Neural cell (in vitro differentiated cells): ENCODE results near the gene CHRM3. TPM values are rescaled to one million over a fixed set of nuclear protein-coding genes. Genes with fewer than 3 reads are reported as not detected.

Experiments
- H2AFZ ChIP-seq: fragments of 200-600, 300-800 bp; sonication (generic), shearing (Covaris generic); 2 replicates; pipeline ENCODE4 v1.6.0; 2014; ENCODE audit warnings: low read depth, mild to moderate bottlenecking, antibody characterized with exemption, low read length, moderate library complexity
- H3F3A ChIP-seq: fragments of 200-600 bp; shearing (Covaris generic); 2 replicates; pipeline ENCODE4 v1.6.1; 2016; ENCODE audit warnings: mild to moderate bottlenecking, moderate library complexity, mixed read lengths, antibody characterized with exemption, low read length; ENCODE audit not compliant: insufficient read depth, poor library complexity, severe bottlenecking
- H3K27ac ChIP-seq: fragments of 200-600, 300-800 bp; sonication (generic), shearing (Covaris generic); 2 replicates; pipeline ENCODE4 v1.5.1; 2014; ENCODE audit warnings: mild to moderate bottlenecking, low read length, moderate library complexity
- H3K27me3 ChIP-seq: fragments of 300-800, 200-600 bp; sonication (generic), shearing (Covaris generic); 2 replicates; pipeline ENCODE4 v1.6.0; 2014; ENCODE audit warnings: mild to moderate bottlenecking, low read depth, low read length, moderate library complexity; ENCODE audit not compliant: insufficient read depth
- H3K36me3 ChIP-seq: fragments of 300-800, 200-600 bp; sonication (generic), shearing (Covaris generic); 2 replicates; pipeline ENCODE4 v1.5.1; 2014; ENCODE audit warnings: mild to moderate bottlenecking, antibody characterized with exemption, low read length, moderate library complexity; ENCODE audit not compliant: insufficient read depth
- H3K4me2 ChIP-seq: fragments of 300-800, 200-600 bp; sonication (generic), shearing (Covaris generic); 2 replicates; pipeline ENCODE4 v1.6.0; 2014; ENCODE audit warnings: mild to moderate bottlenecking, low read length
- H3K4me3 ChIP-seq: fragments of 300-800, 200-600 bp; sonication (generic), shearing (Covaris generic); 2 replicates; pipeline ENCODE4 v1.5.1; 2014; ENCODE audit warnings: mild to moderate bottlenecking, low read length, moderate library complexity
- H3K79me2 ChIP-seq: fragments of 200-600 bp; shearing (Covaris generic); replicated peaks from 2 replicates; pipeline ENCODE4 v1.6.0; 2014; ENCODE audit warnings: mild to moderate bottlenecking, low read length, moderate library complexity; ENCODE audit not compliant: insufficient read depth
- H3K9ac ChIP-seq: fragments of 300-800, 200-600 bp; sonication (generic), shearing (Covaris generic); 2 replicates; pipeline ENCODE4 v1.6.1; 2016; ENCODE audit warnings: mild to moderate bottlenecking, low read length, mixed read lengths
- H3K9me2 ChIP-seq: fragments of 200-600 bp; shearing (Covaris generic); 2 replicates; pipeline ENCODE4 v1.6.1; 2016; ENCODE audit warnings: mild to moderate bottlenecking, low read length, mixed read lengths; ENCODE audit not compliant: insufficient read depth
- H3K9me3 ChIP-seq: fragments of 200-600, 300-800 bp; sonication (generic), shearing (Covaris generic); 2 replicates; pipeline ENCODE4 v1.6.1; 2016; ENCODE audit warnings: mild to moderate bottlenecking, mixed run types, low read length, moderate library complexity, mixed read lengths
- H4K20me1 ChIP-seq: fragments of 200-600 bp; shearing (Covaris generic); 2 replicates; pipeline ENCODE4 v1.6.1; 2016; ENCODE audit warnings: mild to moderate bottlenecking, mixed run types; ENCODE audit not compliant: insufficient read depth
- EP300 ChIP-seq: fragments of 450-650 bp; conservative IDR thresholded peaks from 2 replicates; pipeline ENCODE4 v1.6.1; 2014; ENCODE audit warnings: antibody characterized with exemption, mild to moderate bottlenecking, moderate library complexity; ENCODE audit not compliant: poor library complexity, severe bottlenecking
- EZH2 ChIP-seq: fragments of 200-600, 300-800 bp; shearing (Covaris generic), sonication (generic); IDR thresholded peaks from 2 replicates; pipeline ENCODE4 v1.6.1; 2014; ENCODE audit warnings: antibody characterized with exemption, low read length, borderline replicate concordance, mild to moderate bottlenecking; ENCODE audit not compliant: insufficient read depth, poor library complexity, severe bottlenecking
- MXI1 ChIP-seq: fragments of 450-650 bp; conservative IDR thresholded peaks from 2 replicates; pipeline ENCODE4 v1.6.1; 2014; ENCODE audit warnings: antibody characterized with exemption, mild to moderate bottlenecking; ENCODE audit not compliant: poor library complexity, severe bottlenecking
- POLR2AphosphoS5 ChIP-seq: IDR thresholded peaks from 2 replicates; pipeline ENCODE4 v1.6.1; 2012
- RAD21 ChIP-seq: fragments of 450-650 bp; conservative IDR thresholded peaks from 2 replicates; pipeline ENCODE4 v1.6.1; 2014; ENCODE audit warnings: antibody characterized with exemption, mild to moderate bottlenecking, moderate library complexity
- SMC3 ChIP-seq: fragments of 450-650 bp; conservative IDR thresholded peaks from 2 replicates; pipeline ENCODE4 v1.6.1; 2014; ENCODE audit warnings: antibody characterized with exemption, mild to moderate bottlenecking, moderate library complexity; ENCODE audit not compliant: poor library complexity
- TAF1 ChIP-seq: IDR thresholded peaks from 2 replicates; pipeline ENCODE4 v1.6.1; 2012; ENCODE audit warnings: low read depth
- polyA plus RNA-seq: library from polyadenylated mRNA; depleted of rRNA; stranded (reverse); fragments of >200 nt; gene quantifications from 2 replicates; pipeline ENCODE4 v1.2.3, GENCODE V29; 2014
- TF ChIP-seq, protein P1 (sequence below): IDR thresholded peaks from 2 replicates; pipeline ENCODE4 v1.6.1; 2012; ENCODE audit warnings: borderline replicate concordance
- TF ChIP-seq, protein P2 (sequence below): fragments of 450-650 bp; IDR thresholded peaks from 2 replicates; pipeline ENCODE4 v1.5.1; 2014; ENCODE audit warnings: antibody characterized with exemption, mild to moderate bottlenecking, moderate library complexity; ENCODE audit not compliant: poor library complexity, severe bottlenecking

The CHRM3 gene
- polyA plus RNA-seq, 1 donor from 2014 or later = 0.16 TPM

DNA sequence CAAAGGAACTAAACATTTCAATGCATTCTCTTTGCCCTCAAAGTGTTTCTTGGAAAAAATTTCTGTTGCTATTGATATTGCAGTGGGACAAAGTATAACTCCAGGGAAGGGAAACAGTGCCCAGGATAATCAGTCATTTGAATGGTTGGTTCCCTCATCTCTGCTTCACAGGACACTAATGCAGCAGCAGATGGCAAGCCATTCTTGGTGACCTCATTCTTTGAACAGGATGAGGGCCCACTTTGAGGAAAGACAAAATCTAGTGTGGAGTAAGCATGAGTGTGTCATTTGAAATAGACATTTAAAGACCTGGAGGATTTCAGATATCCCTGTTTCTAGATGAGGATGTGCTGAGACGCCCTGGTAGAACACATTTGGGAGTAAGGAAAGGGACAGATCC is 32.3 kb downstream of the CHRM3 start:
- Histone ChIP-seq H3K79me2 (no peaks in the 10 kb centered on the region), H4K20me1 (no peaks in the 10 kb centered on the region), H3K36me3 (no peaks in the 10 kb centered on the region), H3K27me3 (no peaks in the 10 kb centered on the region), H3K9me3 (no peaks in the 10 kb centered on the region), H2AFZ (no peak overlapping the region), H3K9ac (no peak overlapping the region), H3K4me2 (no peak overlapping the region), H3K27ac (no peak overlapping the region), H3F3A (no peaks in the 10 kb centered on the region), H3K9me2 (no peaks in the 10 kb centered on the region), H3K4me3 (no peak overlapping the region)
- TF ChIP-seq, protein P1, sequence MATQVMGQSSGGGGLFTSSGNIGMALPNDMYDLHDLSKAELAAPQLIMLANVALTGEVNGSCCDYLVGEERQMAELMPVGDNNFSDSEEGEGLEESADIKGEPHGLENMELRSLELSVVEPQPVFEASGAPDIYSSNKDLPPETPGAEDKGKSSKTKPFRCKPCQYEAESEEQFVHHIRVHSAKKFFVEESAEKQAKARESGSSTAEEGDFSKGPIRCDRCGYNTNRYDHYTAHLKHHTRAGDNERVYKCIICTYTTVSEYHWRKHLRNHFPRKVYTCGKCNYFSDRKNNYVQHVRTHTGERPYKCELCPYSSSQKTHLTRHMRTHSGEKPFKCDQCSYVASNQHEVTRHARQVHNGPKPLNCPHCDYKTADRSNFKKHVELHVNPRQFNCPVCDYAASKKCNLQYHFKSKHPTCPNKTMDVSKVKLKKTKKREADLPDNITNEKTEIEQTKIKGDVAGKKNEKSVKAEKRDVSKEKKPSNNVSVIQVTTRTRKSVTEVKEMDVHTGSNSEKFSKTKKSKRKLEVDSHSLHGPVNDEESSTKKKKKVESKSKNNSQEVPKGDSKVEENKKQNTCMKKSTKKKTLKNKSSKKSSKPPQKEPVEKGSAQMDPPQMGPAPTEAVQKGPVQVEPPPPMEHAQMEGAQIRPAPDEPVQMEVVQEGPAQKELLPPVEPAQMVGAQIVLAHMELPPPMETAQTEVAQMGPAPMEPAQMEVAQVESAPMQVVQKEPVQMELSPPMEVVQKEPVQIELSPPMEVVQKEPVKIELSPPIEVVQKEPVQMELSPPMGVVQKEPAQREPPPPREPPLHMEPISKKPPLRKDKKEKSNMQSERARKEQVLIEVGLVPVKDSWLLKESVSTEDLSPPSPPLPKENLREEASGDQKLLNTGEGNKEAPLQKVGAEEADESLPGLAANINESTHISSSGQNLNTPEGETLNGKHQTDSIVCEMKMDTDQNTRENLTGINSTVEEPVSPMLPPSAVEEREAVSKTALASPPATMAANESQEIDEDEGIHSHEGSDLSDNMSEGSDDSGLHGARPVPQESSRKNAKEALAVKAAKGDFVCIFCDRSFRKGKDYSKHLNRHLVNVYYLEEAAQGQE = no peak
- TF ChIP-seq EZH2 (no peak), MXI1 (no peak), POLR2AphosphoS5 (no peak), EP300 (no peak), TAF1 (no peak), SMC3 (no peak), RAD21 (no peak)
- TF ChIP-seq, protein P2, sequence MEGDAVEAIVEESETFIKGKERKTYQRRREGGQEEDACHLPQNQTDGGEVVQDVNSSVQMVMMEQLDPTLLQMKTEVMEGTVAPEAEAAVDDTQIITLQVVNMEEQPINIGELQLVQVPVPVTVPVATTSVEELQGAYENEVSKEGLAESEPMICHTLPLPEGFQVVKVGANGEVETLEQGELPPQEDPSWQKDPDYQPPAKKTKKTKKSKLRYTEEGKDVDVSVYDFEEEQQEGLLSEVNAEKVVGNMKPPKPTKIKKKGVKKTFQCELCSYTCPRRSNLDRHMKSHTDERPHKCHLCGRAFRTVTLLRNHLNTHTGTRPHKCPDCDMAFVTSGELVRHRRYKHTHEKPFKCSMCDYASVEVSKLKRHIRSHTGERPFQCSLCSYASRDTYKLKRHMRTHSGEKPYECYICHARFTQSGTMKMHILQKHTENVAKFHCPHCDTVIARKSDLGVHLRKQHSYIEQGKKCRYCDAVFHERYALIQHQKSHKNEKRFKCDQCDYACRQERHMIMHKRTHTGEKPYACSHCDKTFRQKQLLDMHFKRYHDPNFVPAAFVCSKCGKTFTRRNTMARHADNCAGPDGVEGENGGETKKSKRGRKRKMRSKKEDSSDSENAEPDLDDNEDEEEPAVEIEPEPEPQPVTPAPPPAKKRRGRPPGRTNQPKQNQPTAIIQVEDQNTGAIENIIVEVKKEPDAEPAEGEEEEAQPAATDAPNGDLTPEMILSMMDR = no peak

DNA sequence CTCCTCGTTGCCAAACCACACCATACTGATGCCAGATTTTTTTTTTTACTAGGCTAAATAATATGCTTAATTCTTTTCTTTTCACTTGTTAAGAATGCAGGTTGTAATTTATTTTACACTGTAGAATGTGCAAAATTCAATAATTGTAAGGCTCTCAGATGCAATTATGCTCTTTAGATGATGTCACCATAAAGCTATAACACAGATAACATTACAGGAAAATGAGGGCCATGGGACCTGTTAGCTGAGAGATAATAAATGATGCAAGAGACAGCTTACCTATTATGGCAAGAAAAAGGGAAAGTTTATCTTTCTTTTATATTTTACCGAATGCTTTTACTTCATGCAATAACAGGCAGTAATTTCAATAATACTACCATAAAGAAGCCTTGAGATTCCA is 35.4 kb downstream of the CHRM3 start:
- no peaks in the 10 kb centered on the region for H3K36me3 ChIP-seq
- H3K9me2 ChIP-seq = no peaks in the 10 kb centered on the region
- H2AFZ ChIP-seq = no peak overlapping the region
- no peak overlapping the region for H3K27ac ChIP-seq
- no peaks in the 10 kb centered on the region for H3F3A ChIP-seq
- H3K9ac ChIP-seq = no peak overlapping the region
- H3K79me2 ChIP-seq = no peaks in the 10 kb centered on the region
- no peak overlapping the region for H3K4me2 ChIP-seq
- no peaks in the 10 kb centered on the region for H4K20me1 ChIP-seq
- H3K4me3 ChIP-seq = no peak overlapping the region
- H3K27me3 ChIP-seq = no peaks in the 10 kb centered on the region
- H3K9me3 ChIP-seq = no peaks in the 10 kb centered on the region
- TF ChIP-seq, protein P2 = no peak
- TF ChIP-seq EZH2 (no peak), EP300 (no peak), TAF1 (no peak), RAD21 (no peak), MXI1 (no peak), SMC3 (no peak), POLR2AphosphoS5 (no peak)
- TF ChIP-seq, protein P1 = no peak
